ENCODE data around the gene IDH3G. TPM values are rescaled to one million over a fixed set of nuclear protein-coding genes. Genes with fewer than 3 reads are reported as not detected.

Gene IDH3G
- total RNA-seq, 1 donor from 2014 or later = 118 TPM

- TF ChIP-seq POLR2AphosphoS5 (IDR thresholded peaks at IDR 0.05; ENCODE audit: insufficient read depth in 1 of 2, low read depth in 1 of 2) = no peak
- no peak for TF ChIP-seq CTCF (IDR thresholded peaks at IDR 0.05)
- no peak for TF ChIP-seq POLR2A (IDR thresholded peaks at IDR 0.05)
- DNase-seq (ENCODE audit: extremely low spot score in 2 of 2) = no peak
These were observed 23.4 kb downstream of the IDH3G start for GRCh38 chrX:153770601-153771414.

GRCh38 chrX:153769865-153770600, 24.1 kb downstream of the IDH3G start:
- Histone ChIP-seq H3K4me3 (no peak overlapping the region), H3K4me1 (peaks cover 20% of the 10 kb centered on the region), H3K36me3 (no peaks in the 10 kb centered on the region), H3K27ac (no peak overlapping the region), H3K9me3 (no peaks in the 10 kb centered on the region), H3K27me3 (no peaks in the 10 kb centered on the region)
- no peak for TF ChIP-seq CTCF (IDR thresholded peaks at IDR 0.05)
- TF ChIP-seq POLR2AphosphoS5 (IDR thresholded peaks at IDR 0.05; ENCODE audit: insufficient read depth in 1 of 2, low read depth in 1 of 2) = no peak
- no peak for TF ChIP-seq POLR2A (IDR thresholded peaks at IDR 0.05)
- no peak for DNase-seq (ENCODE audit: extremely low spot score in 2 of 2)
- intact Hi-C loops (cut with DNase I) = no loop called here

More at GRCh38 chrX:153770601-153771414, 23.4 kb downstream of the IDH3G start:
- Histone ChIP-seq H3K4me1 (peaks cover 12% of the 10 kb centered on the region), H3K27me3 (no peaks in the 10 kb centered on the region), H3K27ac (no peak overlapping the region), H3K9me3 (no peaks in the 10 kb centered on the region), H3K4me3 (no peak overlapping the region), H3K36me3 (no peaks in the 10 kb centered on the region)
- intact Hi-C loops (cut with DNase I) = no loop called here

- no peak overlapping the region for H3K4me3 ChIP-seq
- H3K4me1 ChIP-seq = peaks cover 27% of the 10 kb centered on the region
- no peaks in the 10 kb centered on the region for H3K9me3 ChIP-seq
- DNase-seq (ENCODE audit: extremely low spot score in 2 of 2) = no peak
- H3K27ac ChIP-seq = no peak overlapping the region
- no peaks in the 10 kb centered on the region for H3K27me3 ChIP-seq
- intact Hi-C loops (cut with DNase I) = no loop called here
- no peaks in the 10 kb centered on the region for H3K36me3 ChIP-seq
- no peak for TF ChIP-seq POLR2A (IDR thresholded peaks at IDR 0.05)
- no peak for TF ChIP-seq POLR2AphosphoS5 (IDR thresholded peaks at IDR 0.05; ENCODE audit: insufficient read depth in 1 of 2, low read depth in 1 of 2)
- no peak for TF ChIP-seq CTCF (IDR thresholded peaks at IDR 0.05)
These were observed 24.9 kb downstream of the IDH3G start for GRCh38 chrX:153769158-153769864.

- DNase-seq (ENCODE audit: extremely low spot score in 2 of 2) = no peak
- no peak for TF ChIP-seq POLR2AphosphoS5 (IDR thresholded peaks at IDR 0.05; ENCODE audit: insufficient read depth in 1 of 2, low read depth in 1 of 2)
- TF ChIP-seq POLR2A (IDR thresholded peaks at IDR 0.05) = no peak
- no peak for TF ChIP-seq CTCF (IDR thresholded peaks at IDR 0.05)
- Histone ChIP-seq H3K4me3 (no peak overlapping the region), H3K27ac (no peak overlapping the region), H3K9me3 (no peaks in the 10 kb centered on the region), H3K4me1 (peaks cover 30% of the 10 kb centered on the region), H3K27me3 (no peaks in the 10 kb centered on the region), H3K36me3 (no peaks in the 10 kb centered on the region)
- intact Hi-C loops (cut with DNase I) = no loop called here
These were observed 25.6 kb downstream of the IDH3G start for GRCh38 chrX:153768311-153769157.
